Omental fat pad (tissue), 4 donors: ENCODE measurements around the gene AGPAT3. TPM values are rescaled to one million over a fixed set of nuclear protein-coding genes. Genes with fewer than 3 reads are reported as not detected.

ENCODE experiments used
- ATAC-seq: fragments of 150-250 bp; one replicate; pipeline ENCODE4 v1.9.1; 2016; ENCODE audit warnings: mild to moderate bottlenecking, moderate library complexity; ENCODE audit not compliant: low FRiP score
- DNase-seq: peaks from one replicate; pipeline ENCODE4 v3.0.0-alpha.2; 2019; ENCODE audit warnings: low spot score
- CTCF ChIP-seq, 3 donors: fragments of 450-650 bp; IDR thresholded peaks; one replicate each; pipeline ENCODE4 v1.5.1; 2016 to 2017; ENCODE audit warnings: antibody characterized with exemption in 3 of 3, mild to moderate bottlenecking in 3 of 3, moderate library complexity in 2 of 3
- total RNA-seq, 4 donors: library from RNA; depleted of rRNA; stranded (reverse); fragments of >200 nt; gene quantifications; one replicate each; pipeline ENCODE4 v1.1.0, GENCODE V29; 2016

The AGPAT3 gene
- total RNA-seq, 4 donors from 2014 or later = 29.7 to 47.0 (median 43.3) TPM

- DNase-seq (no peak), ATAC-seq (no peak)
- no peak for TF ChIP-seq CTCF (IDR thresholded peaks at IDR 0.05)
Measured at GRCh38 chr21:43934716-43935705, 70.0 kb downstream of the AGPAT3 start.

- ATAC-seq = no peak
- TF ChIP-seq CTCF (IDR thresholded peaks at IDR 0.05) = no peak
- DNase-seq = no peak
Measured at GRCh38 chr21:43935711-43936110, 70.7 kb downstream of the AGPAT3 start.

GRCh38 chr21:43936247-43936967, 71.4 kb downstream of the AGPAT3 start:
- ATAC-seq = peak; percentile 10
- TF ChIP-seq CTCF (IDR thresholded peaks at IDR 0.05) = no peak
- DNase-seq = no peak

GRCh38 chr21:43937051-43937832, 72.2 kb downstream of the AGPAT3 start:
- no peak for TF ChIP-seq CTCF (IDR thresholded peaks at IDR 0.05)
- ATAC-seq = no peak
- no peak for DNase-seq

GRCh38 chr21:43937891-43938309, 72.9 kb downstream of the AGPAT3 start:
- no peak for ATAC-seq

More at GRCh38 chr21:43937891-43938309, 72.9 kb downstream of the AGPAT3 start:
- no peak for DNase-seq
- no peak for TF ChIP-seq CTCF (IDR thresholded peaks at IDR 0.05)
